ENCODE results near the gene PLXDC2. TPM values are rescaled to one million over a fixed set of nuclear protein-coding genes. Genes with fewer than 3 reads are reported as not detected.

PLXDC2 gene
- total RNA-seq, 1 experiment from 2014 or later = 38.7 TPM

GRCh38 chr10:19874190-19874589 lies 58.0 kb downstream of the PLXDC2 start:
- Histone ChIP-seq H3K27ac (ENCODE audit: insufficient read length, low read depth, low read length) (no peak overlapping the region), H2BK5ac (ENCODE audit: insufficient read length, low read length) (no peak overlapping the region), H2BK20ac (ENCODE audit: low read depth, low read length, poor library complexity, severe bottlenecking) (no peak overlapping the region), H3K4me2 (ENCODE audit: insufficient read depth, insufficient read length, low read length) (no peak overlapping the region), H2BK15ac (ENCODE audit: low read depth, low read length) (no peak overlapping the region), H3K18ac (ENCODE audit: insufficient read length, low read depth, low read length) (no peak overlapping the region), H3K4me1 (ENCODE audit: insufficient read depth, low read length) (peaks cover 3% of the 10 kb centered on the region; the same call in 1 of the 2 replicates), H4K5ac (ENCODE audit: insufficient read length, low read depth, low read length) (no peak overlapping the region), H2BK12ac (ENCODE audit: insufficient read length, low read depth, low read length) (no peak overlapping the region), H3K27me3 (ENCODE audit: insufficient read depth, low read length) (no peaks in the 10 kb centered on the region), H2BK120ac (ENCODE audit: low read depth, low read length, poor library complexity, severe bottlenecking) (no peak overlapping the region), H3K9me3 (ENCODE audit: control insufficient read depth, low read depth, low read length) (no peaks in the 10 kb centered on the region), H3K56ac (ENCODE audit: insufficient read length, low read depth, low read length) (no peak overlapping the region), H3T11ph (ENCODE audit: low read length) (no peak overlapping the region), H3K14ac (ENCODE audit: insufficient read depth, low read length) (no peak overlapping the region), H4K20me1 (ENCODE audit: control insufficient read depth, insufficient read depth, insufficient read length) (no peaks in the 10 kb centered on the region), H3K9ac (ENCODE audit: extremely low read depth, insufficient read length, low read length) (no peak overlapping the region), H3K23ac (ENCODE audit: insufficient read length, low read depth, low read length) (no peak overlapping the region), H4K91ac (ENCODE audit: insufficient read length, low read depth, low read length) (no peak overlapping the region), H3K79me2 (ENCODE audit: insufficient read depth, low read length) (peaks cover 3% of the 10 kb centered on the region; the same call in 1 of the 2 replicates), H4K8ac (replicated peaks; ENCODE audit: insufficient read length, low read depth, low read length) (no peak overlapping the region), H2AK5ac (ENCODE audit: insufficient read length, low read length) (no peak overlapping the region), H2AFZ (ENCODE audit: low read length) (no peak overlapping the region), H3K23me2 (ENCODE audit: insufficient read length, low read depth, low read length, poor library complexity, severe bottlenecking) (no peaks in the 10 kb centered on the region), H3K4ac (ENCODE audit: low read depth, low read length) (no peak overlapping the region), H3K79me1 (ENCODE audit: insufficient read depth, low read depth, low read length, poor library complexity, severe bottlenecking) (no peaks in the 10 kb centered on the region)
- Mint-ChIP-seq H3K36me3 (ENCODE audit: insufficient read depth in 1 of 3, low read depth in 3 of 3) (peaks cover 0 to 4% (median 2%) of the 10 kb centered on the region in 3 experiments; a peak in 4 of 7 replicates), H3K27ac (no peak overlapping the region), H3K4me1 (peaks cover 11 to 18% of the 10 kb centered on the region in 2 experiments), H3K4me3 (no peak overlapping the region), H3K27me3 (ENCODE audit: low read depth) (no peaks in the 10 kb centered on the region), H3K9me3 (no peaks in the 10 kb centered on the region)
- DNase-seq = no peak
- TF ChIP-seq CTCF (conservative IDR thresholded peaks at IDR 0.05) = no peak
- WGBS (ENCODE audit: extremely low coverage, insufficient read length, low lambda C conversion rate) = no CpG with 5 or more reads among the region's 3 CpGs

Measured in H9 (cell line).